WTC11 (cell line): ENCODE results near the gene GSN. TPM values are rescaled to one million over a fixed set of nuclear protein-coding genes. Genes with fewer than 3 reads are reported as not detected.

Experiments used
- ATAC-seq: fragments of 200-7000 bp; cut with Tn5 transposase; 2 replicates; pipeline ENCODE4 v1.10.0; 2021; ENCODE audit warnings: mild to moderate bottlenecking, moderate library complexity
- CTCF ChIA-PET: fragments of 300-600 bp; sonication (Branson Sonifier 250); formaldehyde crosslinking; loops from one replicate; lab custom pipeline; 2021; ENCODE audit warnings: antibody characterized with exemption; lab: Charles Lee
- POLR2A ChIA-PET: fragments of 350-600 bp; sonication (Branson Sonifier 250); formaldehyde crosslinking; loops from one replicate; lab custom pipeline; 2021; ENCODE audit warnings: antibody characterized with exemption; lab: Charles Lee
- DNase-seq: peaks from one replicate; pipeline ENCODE4 v3.0.0; 2021; ENCODE audit warnings: low spot score
- H3K27ac Mint-ChIP-seq: 2 replicates; pipeline ENCODE4 v1.8.0; 2021; ENCODE audit warnings: mixed read lengths
- H3K27me3 Mint-ChIP-seq: 2 replicates; pipeline ENCODE4 v1.8.0; 2021; ENCODE audit warnings: low read depth, mild to moderate bottlenecking, moderate library complexity, mixed read lengths
- H3K36me3 Mint-ChIP-seq: 2 replicates; pipeline ENCODE4 v1.8.0; 2021; ENCODE audit warnings: mixed read lengths
- H3K4me1 Mint-ChIP-seq: 2 replicates; pipeline ENCODE4 v1.8.0; 2022; ENCODE audit warnings: mixed read lengths
- H3K4me3 Mint-ChIP-seq: 2 replicates; pipeline ENCODE4 v1.8.0; 2021; ENCODE audit warnings: mild to moderate bottlenecking, moderate library complexity, mixed read lengths
- H3K9me3 Mint-ChIP-seq: 2 replicates; pipeline ENCODE4 v1.8.0; 2021; ENCODE audit warnings: mixed read lengths
- ATF6 ChIP-seq: sonication (generic); formaldehyde crosslinking; IDR thresholded peaks from 2 replicates; pipeline ENCODE4 v1.8.1; 2023; ENCODE audit warnings: mild to moderate bottlenecking, missing genetic modification reagents
- CBFB ChIP-seq: sonication (generic); formaldehyde crosslinking; IDR thresholded peaks from 2 replicates; pipeline ENCODE4 v1.8.1; 2022; ENCODE audit warnings: mild to moderate bottlenecking, low read depth, missing genetic modification reagents
- HMGA2 ChIP-seq: fragments of 250-450 bp; sonication (Bioruptor Pico); IDR thresholded peaks from 2 replicates; pipeline ENCODE4 v1.4.0; 2021; ENCODE audit warnings: mild to moderate bottlenecking, moderate library complexity
- KAT7 ChIP-seq: sonication (generic); formaldehyde crosslinking; IDR thresholded peaks from 2 replicates; pipeline ENCODE4 v1.8.1; 2023; ENCODE audit warnings: missing genetic modification reagents, mild to moderate bottlenecking, borderline replicate concordance
- NFATC4 ChIP-seq: fragments of 250-450 bp; sonication (Bioruptor Pico); IDR thresholded peaks from 2 replicates; pipeline ENCODE4 v1.9.0; 2021; ENCODE audit warnings: mild to moderate bottlenecking
- NFYB ChIP-seq: sonication (generic); formaldehyde crosslinking; conservative IDR thresholded peaks from 2 replicates; pipeline ENCODE4 v1.8.0; 2022; ENCODE audit warnings: low read depth, missing genetic modification reagents
- SOX15 ChIP-seq: fragments of 250-450 bp; sonication (Bioruptor Pico); IDR thresholded peaks from 2 replicates; pipeline ENCODE4 v1.9.0; 2021; ENCODE audit warnings: mild to moderate bottlenecking
- ZNF219 ChIP-seq: sonication (generic); formaldehyde crosslinking; IDR thresholded peaks from 2 replicates; pipeline ENCODE4 v1.8.0; 2023; ENCODE audit warnings: missing genetic modification reagents, mild to moderate bottlenecking, borderline replicate concordance
- ZNF425 ChIP-seq: fragments of 250-450 bp; sonication (Bioruptor Pico); conservative IDR thresholded peaks from 2 replicates; pipeline ENCODE4 v1.9.0; 2021; ENCODE audit warnings: mild to moderate bottlenecking
- total RNA-seq: library from RNA; stranded (reverse); gene quantifications from 3 replicates; pipeline ENCODE4 v1.2.3, GENCODE V29; 2021
- TF ChIP-seq, protein P1 (sequence below): sonication (generic); formaldehyde crosslinking; IDR thresholded peaks from 2 replicates; pipeline ENCODE4 v1.8.1; 2023; ENCODE audit warnings: mild to moderate bottlenecking, missing genetic modification reagents, moderate library complexity
- TF ChIP-seq, protein P2 (sequence below): sonication (generic); formaldehyde crosslinking; IDR thresholded peaks from 2 replicates; pipeline ENCODE4 v1.8.0; 2022; ENCODE audit warnings: mild to moderate bottlenecking, missing genetic modification reagents
- TF ChIP-seq, protein P3 (sequence below): sonication (generic); formaldehyde crosslinking; IDR thresholded peaks from 2 replicates; pipeline ENCODE4 v1.8.1; 2023; ENCODE audit warnings: mild to moderate bottlenecking, missing genetic modification reagents, moderate library complexity
- TF ChIP-seq, protein P4 (sequence below): sonication (generic); formaldehyde crosslinking; IDR thresholded peaks from 2 replicates; pipeline ENCODE4 v1.8.0; 2023; ENCODE audit warnings: missing genetic modification reagents, mild to moderate bottlenecking, borderline replicate concordance
- TF ChIP-seq, protein P5 (sequence below): sonication (generic); formaldehyde crosslinking; IDR thresholded peaks from 2 replicates; pipeline ENCODE4 v1.8.0; 2022; ENCODE audit warnings: mild to moderate bottlenecking, missing genetic modification reagents

The GSN gene
- total RNA-seq, 1 experiment from 2014 or later, result 47.0 TPM

DNA sequence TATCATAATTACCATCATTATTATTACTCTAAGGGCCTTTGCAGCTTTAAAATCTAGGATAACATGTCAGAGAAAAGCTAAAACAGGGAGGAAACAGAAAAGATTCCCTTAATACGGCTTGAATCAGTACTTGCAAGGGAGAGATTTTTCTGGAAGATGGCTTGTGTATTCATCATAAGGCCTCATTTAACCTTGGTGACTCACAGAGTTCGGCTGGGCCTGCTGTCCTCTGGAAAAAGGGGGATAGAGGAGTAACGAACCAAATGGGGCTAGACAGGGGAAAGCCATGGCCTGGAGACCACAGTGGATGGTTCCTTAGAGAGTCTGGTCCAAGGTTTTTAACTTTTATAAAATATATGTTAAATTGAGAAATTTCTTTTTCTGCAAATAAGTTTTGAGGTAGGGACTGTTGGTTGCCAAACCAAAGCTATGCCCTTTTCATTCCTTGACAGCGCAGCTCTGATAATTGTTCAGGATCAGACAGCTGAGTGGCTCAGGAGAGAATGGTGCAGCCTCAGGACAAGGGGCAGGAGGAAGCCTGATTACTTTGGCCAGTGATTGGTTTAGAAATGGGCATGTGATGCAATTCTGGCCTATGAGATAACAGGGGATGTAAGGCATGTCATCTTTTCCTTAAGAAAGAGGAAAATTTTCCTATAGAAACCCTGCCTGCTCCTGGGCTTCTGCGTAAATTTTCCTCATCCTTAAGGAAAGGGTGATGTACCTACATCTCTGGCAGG, 25.6 kb upstream of the GSN start:
- no peak for ATAC-seq
- DNase-seq, result no peak
- TF ChIP-seq ZNF219, result no peak
- TF ChIP-seq HMGA2 (CRISPR knock-in tag), result no peak
- no peak for TF ChIP-seq ZNF425 (CRISPR knock-in tag)
- TF ChIP-seq, protein P1, sequence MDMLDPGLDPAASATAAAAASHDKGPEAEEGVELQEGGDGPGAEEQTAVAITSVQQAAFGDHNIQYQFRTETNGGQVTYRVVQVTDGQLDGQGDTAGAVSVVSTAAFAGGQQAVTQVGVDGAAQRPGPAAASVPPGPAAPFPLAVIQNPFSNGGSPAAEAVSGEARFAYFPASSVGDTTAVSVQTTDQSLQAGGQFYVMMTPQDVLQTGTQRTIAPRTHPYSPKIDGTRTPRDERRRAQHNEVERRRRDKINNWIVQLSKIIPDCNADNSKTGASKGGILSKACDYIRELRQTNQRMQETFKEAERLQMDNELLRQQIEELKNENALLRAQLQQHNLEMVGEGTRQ (CRISPR knock-in tag), result peak; percentile 66
- TF ChIP-seq ATF6 (CRISPR knock-in tag), result no peak
- TF ChIP-seq NFATC4 (CRISPR knock-in tag), result no peak
- TF ChIP-seq, protein P2, sequence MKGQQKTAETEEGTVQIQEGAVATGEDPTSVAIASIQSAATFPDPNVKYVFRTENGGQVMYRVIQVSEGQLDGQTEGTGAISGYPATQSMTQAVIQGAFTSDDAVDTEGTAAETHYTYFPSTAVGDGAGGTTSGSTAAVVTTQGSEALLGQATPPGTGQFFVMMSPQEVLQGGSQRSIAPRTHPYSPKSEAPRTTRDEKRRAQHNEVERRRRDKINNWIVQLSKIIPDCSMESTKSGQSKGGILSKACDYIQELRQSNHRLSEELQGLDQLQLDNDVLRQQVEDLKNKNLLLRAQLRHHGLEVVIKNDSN (CRISPR knock-in tag), result peak; percentile 50; the same call in 1 of the 2 replicates
- TF ChIP-seq KAT7, result no peak
- TF ChIP-seq NFYB (CRISPR knock-in tag), result peak; percentile 45
- no peak for TF ChIP-seq SOX15 (CRISPR knock-in tag)
- TF ChIP-seq, protein P3, sequence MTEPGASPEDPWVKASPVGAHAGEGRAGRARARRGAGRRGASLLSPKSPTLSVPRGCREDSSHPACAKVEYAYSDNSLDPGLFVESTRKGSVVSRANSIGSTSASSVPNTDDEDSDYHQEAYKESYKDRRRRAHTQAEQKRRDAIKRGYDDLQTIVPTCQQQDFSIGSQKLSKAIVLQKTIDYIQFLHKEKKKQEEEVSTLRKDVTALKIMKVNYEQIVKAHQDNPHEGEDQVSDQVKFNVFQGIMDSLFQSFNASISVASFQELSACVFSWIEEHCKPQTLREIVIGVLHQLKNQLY (CRISPR knock-in tag), result no peak
- TF ChIP-seq, protein P4, sequence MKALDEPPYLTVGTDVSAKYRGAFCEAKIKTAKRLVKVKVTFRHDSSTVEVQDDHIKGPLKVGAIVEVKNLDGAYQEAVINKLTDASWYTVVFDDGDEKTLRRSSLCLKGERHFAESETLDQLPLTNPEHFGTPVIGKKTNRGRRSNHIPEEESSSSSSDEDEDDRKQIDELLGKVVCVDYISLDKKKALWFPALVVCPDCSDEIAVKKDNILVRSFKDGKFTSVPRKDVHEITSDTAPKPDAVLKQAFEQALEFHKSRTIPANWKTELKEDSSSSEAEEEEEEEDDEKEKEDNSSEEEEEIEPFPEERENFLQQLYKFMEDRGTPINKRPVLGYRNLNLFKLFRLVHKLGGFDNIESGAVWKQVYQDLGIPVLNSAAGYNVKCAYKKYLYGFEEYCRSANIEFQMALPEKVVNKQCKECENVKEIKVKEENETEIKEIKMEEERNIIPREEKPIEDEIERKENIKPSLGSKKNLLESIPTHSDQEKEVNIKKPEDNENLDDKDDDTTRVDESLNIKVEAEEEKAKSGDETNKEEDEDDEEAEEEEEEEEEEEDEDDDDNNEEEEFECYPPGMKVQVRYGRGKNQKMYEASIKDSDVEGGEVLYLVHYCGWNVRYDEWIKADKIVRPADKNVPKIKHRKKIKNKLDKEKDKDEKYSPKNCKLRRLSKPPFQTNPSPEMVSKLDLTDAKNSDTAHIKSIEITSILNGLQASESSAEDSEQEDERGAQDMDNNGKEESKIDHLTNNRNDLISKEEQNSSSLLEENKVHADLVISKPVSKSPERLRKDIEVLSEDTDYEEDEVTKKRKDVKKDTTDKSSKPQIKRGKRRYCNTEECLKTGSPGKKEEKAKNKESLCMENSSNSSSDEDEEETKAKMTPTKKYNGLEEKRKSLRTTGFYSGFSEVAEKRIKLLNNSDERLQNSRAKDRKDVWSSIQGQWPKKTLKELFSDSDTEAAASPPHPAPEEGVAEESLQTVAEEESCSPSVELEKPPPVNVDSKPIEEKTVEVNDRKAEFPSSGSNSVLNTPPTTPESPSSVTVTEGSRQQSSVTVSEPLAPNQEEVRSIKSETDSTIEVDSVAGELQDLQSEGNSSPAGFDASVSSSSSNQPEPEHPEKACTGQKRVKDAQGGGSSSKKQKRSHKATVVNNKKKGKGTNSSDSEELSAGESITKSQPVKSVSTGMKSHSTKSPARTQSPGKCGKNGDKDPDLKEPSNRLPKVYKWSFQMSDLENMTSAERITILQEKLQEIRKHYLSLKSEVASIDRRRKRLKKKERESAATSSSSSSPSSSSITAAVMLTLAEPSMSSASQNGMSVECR, result no peak
- TF ChIP-seq, protein P5, sequence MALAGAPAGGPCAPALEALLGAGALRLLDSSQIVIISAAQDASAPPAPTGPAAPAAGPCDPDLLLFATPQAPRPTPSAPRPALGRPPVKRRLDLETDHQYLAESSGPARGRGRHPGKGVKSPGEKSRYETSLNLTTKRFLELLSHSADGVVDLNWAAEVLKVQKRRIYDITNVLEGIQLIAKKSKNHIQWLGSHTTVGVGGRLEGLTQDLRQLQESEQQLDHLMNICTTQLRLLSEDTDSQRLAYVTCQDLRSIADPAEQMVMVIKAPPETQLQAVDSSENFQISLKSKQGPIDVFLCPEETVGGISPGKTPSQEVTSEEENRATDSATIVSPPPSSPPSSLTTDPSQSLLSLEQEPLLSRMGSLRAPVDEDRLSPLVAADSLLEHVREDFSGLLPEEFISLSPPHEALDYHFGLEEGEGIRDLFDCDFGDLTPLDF (CRISPR knock-in tag), result no peak
- no peak for TF ChIP-seq CBFB (CRISPR knock-in tag)
- Mint-ChIP-seq H3K36me3 (peaks cover 9% of the 10 kb centered on the region), H3K27me3 (peaks cover 8% of the 10 kb centered on the region), H3K9me3 (peaks cover 13% of the 10 kb centered on the region), H3K4me3 (no peak overlapping the region), H3K4me1 (peaks cover 6% of the 10 kb centered on the region), H3K27ac (no peak overlapping the region)
- ChIA-PET CTCF (no interaction called here), POLR2A (no interaction called here)
